Esophagus mucosa (tissue), 1 donor: ENCODE data around the gene SLFN14. TPM values are rescaled to one million over a fixed set of nuclear protein-coding genes. Genes with fewer than 3 reads are reported as not detected.
"Not testable (repeated sequence)": the region's sequence is repeated elsewhere in the genome, so short reads cannot be mapped to it uniquely, and the experiment has no call there.

Experiments
- ATAC-seq: fragments of 200-7000 bp; cut with Tn5 transposase; one replicate; pipeline ENCODE4 v1.9.1; 2020
- total RNA-seq: library from RNA; stranded (reverse); gene quantifications from one replicate; pipeline ENCODE4 v1.2.4, GENCODE V29; 2023
- donor health status: DM: yes; HTN: yes; CAD: no.

Gene SLFN14
- not detected for total RNA-seq

- ATAC-seq, result no peak
Observed at GRCh38 chr17:35560703-35561102, at the start of gene SLFN14. Gene SLFN14 (minus strand): TSS chr17:35560819. CDS start chr17:35558062, 2,757 bp downstream.

- ATAC-seq, result no peak
Observed at GRCh38 chr17:35609831-35610230, 49.2 kb upstream of the SLFN14 start.

DNA sequence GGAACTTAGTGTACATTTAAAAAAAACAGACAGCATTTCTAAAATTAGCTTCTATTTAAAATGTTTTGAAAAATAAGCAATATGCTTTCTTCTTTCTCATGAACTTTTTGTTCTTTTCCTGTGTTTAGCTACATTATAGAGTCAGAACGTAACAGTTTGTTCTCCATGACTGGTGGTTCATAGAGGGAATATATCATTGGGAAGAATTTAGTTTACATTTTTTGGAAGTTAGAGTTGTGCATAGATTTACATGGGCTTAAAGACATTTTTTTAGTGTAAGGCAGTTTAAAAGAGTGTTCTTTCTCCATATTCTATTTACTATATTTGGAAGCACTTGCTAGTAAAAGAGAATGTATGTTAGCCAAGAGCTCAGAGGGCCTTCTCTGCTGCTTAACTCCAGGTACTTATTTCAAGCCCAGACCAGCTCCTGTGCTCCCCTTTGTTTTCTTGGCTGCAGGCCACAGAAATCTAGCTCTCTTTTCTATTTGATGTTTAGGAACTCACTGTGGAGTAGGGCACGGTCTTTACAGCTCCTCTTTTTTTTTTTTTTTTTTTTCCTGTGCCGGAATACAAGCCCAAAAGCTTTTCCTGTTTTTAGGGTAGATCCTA is 46.7 kb upstream of the SLFN14 start:
- ATAC-seq, result no peak

DNA sequence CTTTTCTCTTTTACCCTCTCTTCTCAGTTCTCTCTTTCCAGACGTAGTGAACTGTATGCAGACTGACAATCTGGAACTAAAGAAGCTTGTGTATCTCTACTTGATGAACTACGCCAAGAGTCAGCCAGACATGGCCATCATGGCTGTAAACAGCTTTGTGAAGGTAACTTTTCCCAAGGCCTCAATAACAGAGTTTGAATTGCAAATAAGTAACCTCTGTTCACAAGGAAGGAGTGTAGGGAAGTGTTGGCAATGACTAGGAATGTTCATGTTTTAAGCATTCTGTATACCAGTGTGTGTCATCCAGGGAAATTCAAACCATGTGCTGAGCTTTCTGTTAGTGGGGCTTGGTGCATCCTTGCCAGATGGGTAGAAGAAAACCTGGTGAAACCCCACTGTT is 45.1 kb upstream of the SLFN14 start:
- ATAC-seq, result no peak

GRCh38 chr17:35603674-35604073 is 43.1 kb upstream of the SLFN14 start:
- no peak for ATAC-seq

DNA sequence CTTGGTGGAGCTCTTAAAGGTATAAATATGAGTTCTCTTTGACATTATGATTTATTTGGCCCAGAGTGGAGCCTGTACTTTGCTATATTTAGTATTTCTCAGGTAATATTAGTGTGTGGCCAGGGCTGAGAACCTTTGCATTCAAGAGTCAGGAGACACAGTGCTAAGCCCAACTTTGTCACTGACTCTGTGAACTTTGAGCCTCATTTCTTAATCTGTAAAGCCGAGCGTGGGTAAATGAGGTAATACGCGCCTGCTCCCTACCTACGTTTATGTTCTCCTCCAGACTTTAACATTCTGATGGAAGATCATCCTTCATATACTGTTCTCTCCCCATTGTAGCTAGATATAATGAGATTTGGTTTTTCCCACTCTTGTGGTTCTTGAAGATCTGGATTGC is 37.0 kb upstream of the SLFN14 start:
- no peak for ATAC-seq

DNA sequence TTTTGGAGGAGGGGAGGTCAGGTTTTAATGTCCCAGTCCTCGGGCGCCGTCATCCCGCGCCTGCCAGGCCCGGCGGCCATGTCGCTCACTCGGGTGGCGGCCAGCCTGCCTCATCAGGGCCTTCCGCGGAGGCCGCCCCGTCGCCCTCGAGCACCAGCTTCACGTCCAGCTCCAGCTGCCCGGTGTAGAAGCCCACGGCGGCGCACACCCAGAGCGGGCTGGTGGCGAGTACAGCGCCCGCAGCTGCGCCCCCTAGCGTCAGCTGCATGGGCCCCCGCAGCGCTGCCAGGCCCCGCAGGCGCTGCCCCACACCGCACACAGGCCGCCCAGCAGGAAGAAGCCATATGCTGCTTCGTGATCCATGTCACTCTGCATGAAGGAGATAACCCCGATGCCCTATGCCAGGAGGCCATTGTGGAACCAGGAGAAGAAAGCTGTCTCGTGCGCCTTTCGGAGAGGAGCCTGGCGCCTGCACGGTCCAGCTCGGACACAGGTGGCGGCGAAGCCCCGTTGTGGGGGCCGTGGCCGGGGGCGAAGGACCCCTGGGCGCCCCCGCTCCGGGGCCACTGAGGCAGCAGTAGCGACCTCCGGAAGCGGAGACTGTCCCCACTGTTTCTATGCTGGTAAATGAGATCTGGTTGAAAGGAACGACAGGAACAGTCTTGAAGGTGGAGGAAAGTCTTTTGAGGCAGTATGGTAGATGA is 36.1 kb upstream of the SLFN14 start:
- no peak for ATAC-seq

- no peak for ATAC-seq
Observed at GRCh38 chr17:35596072-35596471, 35.5 kb upstream of the SLFN14 start.

- ATAC-seq, result peak; percentile 89
Observed at GRCh38 chr17:35588196-35588920, 27.7 kb upstream of the SLFN14 start.

DNA sequence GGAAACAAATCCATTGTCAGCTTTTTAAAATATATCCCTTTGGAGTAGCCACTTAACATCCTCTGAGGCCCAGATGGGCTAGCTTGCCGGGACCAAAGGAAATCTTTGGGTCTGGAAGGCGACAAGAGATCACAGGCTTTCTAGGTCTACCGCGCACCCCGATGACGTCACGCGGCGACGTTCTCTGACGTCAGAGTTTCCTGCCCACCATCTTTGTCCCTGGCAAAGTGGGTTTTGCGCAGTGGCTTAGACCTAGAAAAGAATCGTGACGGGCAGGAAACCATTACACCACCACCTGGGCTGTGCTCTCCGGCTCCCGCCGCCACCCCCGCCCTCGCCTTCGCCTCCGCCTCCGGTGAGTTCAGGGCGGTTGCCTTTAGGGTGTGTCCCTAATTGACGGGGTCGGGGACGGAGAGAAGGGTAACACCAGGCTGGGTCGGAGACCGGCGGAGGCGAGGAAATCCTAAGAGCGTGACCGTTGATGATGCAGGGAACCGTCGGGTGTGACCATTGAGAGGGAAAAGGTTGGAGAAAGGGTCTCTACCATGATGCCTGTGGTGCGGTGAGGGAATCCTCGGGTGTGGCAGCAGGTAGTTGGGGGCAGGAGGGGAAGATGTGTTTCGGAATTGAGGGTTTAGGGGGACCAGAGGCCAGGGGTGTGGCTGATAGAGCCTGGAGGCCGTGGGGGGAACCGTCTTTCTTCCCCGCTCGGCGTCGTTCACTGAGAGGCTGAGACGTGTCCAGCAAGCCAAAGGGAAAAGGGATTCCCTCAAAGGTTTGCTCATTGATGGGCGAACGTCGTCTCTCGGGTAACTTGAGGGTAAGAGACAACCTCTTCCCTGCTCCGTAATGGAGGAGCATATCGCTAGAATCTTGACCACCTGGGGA is 26.7 kb upstream of the SLFN14 start, which contains the start of gene AP2B1:
TSS of gene AP2B1 (plus strand) at position 249 of the 888 bp plus-strand sequence. CDS start 6,709 bp downstream, outside the sequence.
- peak; percentile 88 for ATAC-seq

DNA sequence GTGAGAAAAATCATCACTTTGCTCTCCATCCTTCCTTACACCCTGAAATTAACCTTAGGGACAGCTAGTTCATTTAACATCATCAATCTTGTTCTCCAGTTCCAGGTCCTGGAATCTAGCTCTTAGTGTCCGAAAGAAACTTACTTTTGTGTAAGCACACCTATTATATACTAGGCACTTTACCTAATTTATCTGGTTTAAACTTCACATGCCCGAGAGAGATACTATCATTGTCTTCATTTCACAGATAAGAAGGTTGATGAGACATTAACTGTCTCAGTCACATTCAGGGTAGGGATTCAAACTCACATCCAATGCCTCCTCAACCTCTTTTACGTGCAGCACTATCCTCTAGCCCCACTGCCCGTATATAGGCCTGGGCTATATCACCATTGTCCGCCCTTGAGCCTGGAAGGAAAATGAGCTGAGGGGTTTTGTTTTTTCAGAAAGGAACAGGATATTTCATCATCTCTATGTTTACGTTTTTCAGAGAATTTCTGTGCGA is 26.0 kb upstream of the SLFN14 start:
- no peak for ATAC-seq

DNA sequence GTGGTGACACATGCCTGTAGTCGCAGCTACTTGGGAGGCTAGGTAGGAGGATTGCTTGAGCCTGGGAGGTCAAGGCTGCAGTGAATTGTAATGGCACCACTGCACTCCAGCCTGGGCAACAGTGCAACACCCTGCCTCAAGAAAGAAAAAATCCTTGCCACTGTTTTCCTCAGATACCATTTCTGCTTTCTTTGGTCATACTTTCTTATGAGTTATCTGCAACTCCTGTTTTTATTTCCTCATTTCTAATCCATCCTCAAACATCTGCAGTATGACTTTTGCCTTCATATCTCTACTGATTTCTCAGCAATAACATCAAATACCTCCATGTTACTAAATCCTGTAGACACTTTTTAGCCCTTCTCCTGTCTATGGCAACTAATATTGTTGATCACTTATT is 23.4 kb upstream of the SLFN14 start:
- no peak for ATAC-seq

GRCh38 chr17:35578929-35579432 is 18.4 kb upstream of the SLFN14 start:
- no peak for ATAC-seq

DNA sequence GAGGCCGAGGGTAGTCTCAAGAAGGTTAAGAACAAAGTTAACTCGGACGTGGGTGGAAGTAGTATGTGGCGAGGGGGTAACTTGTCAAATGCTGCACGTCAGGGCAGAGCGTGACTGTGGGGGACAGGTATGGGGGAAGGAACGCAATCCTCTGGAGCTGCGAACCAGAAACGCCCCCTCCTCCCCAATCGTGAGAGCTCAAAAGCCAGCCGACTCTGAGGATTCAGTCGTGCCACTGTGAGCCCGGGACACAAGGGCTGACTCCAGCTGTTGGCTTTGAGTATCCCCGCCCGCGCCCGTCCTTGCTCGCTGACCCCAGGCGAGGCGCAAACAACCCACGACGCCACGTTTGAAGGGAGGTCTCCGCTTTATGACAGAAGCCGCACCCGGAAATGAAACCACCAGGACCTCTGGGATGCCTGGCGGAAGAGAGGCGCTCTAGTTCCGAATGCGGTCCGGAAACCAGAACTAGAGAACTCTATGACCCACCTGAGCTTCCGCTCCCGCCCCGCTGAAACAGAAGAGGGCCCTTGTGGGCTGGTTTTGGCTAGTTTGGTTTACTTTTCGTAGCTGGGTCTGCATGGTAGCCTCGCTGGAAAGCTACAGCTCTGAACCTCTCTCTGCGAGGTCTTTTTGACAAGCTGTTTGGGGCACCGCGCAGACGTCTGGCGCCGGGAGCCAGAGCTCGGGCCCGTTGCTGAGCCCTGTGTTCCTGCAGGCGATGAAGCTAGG is 17.7 kb upstream of the SLFN14 start, which contains the start of gene PEX12:
TSS of gene PEX12 (minus strand) at position 375 of the 732 bp plus-strand sequence. CDS start 550 bp downstream, outside the sequence.
- peak; percentile 92 for ATAC-seq

GRCh38 chr17:35577830-35578196 is 17.2 kb upstream of the SLFN14 start:
- ATAC-seq, result peak; percentile 30

GRCh38 chr17:35575759-35576158 is 15.1 kb upstream of the SLFN14 start:
- ATAC-seq, result no peak

DNA sequence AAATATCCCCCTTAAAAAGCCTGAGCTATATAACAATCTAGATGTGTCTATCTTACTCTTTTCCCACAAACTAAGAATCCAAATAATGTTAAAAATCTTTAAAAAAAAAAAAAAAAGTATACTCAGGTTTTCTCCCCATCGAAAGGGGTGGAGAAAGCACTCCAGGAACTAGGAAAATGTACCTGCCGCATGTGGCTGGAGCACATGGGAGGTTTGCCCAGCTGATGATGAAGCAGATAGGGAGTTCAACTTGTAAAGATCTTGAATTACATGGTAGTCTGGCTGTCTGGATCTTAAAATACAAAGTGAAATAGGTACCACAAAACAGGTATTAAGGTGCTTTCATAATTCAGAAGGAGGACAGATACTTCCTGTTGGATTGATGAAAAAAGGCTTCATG is 8.8 kb upstream of the SLFN14 start:
- no peak for ATAC-seq

DNA sequence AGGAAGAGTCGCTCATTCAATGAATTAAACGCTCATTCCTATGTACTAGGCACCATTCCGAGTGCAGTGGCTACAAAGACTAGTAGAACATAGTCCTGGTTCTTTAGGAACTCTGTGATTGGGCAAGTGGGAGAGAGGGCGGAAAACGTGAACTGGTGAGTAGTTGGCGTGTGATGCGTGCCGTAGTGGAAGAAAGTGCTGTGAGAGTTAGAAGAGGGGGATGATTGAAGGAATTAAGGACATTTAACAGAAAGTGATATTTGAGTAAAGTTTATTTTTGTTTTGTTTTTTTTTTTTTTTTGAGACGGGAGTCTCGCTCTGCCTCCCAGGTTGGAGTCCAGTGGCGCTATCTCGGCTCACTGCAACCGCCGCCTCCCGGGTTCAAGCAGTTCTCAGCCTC is 7.9 kb upstream of the SLFN14 start:
- peak; percentile 51 for ATAC-seq

- no peak for ATAC-seq
Observed at GRCh38 chr17:35566968-35567367, 6.3 kb upstream of the SLFN14 start.

GRCh38 chr17:35563181-35563580 is 2.6 kb upstream of the SLFN14 start:
- not testable (repeated sequence) for ATAC-seq

DNA sequence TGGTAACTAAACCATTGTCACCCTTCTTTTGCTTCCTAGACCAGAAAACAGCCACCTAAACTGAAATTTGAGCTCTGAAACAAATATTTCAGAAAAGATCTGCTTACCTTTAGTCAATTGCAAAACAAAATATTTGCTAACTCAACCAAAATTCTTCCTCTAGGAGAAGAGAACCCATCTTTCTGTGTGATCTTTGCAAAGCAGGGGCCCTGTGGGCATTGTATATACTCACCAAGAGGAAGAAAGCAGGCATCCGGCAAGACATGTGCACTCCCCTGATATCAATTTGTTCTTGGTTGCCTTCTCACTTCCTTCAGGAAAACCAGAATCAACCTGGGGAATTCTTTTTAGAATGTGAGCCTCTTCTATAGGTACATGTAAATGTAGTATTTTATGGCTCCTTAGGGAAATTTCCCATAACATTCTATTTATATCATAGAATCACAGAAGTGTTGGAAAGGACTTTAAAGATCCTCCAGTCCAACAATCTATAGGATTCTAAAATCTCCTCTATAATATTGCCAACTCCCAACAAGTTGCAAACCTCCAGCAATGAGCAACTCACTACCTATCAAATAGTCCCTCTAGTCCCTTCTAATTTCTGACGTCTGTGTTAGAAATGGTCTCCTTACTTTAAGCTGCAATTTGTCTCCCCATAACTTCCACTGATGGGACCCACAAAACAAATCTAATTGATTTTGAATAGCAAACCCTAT is 966 bp downstream of the SLFN14 start:
- no peak for ATAC-seq
